Stimulated activated CD4-positive, alpha-beta T cell treated with anti-CD3 and anti-CD28 coated beads, Interleukin-1b, Interleukin-23, amount 100 ng/mL, for 24 hours (primary cell): ENCODE data around the gene ADAMTS2.

Experiments
- DNase-seq, 4 experiments: peaks; one replicate each; pipeline ENCODE4 v3.0.0-alpha.2; 2020; ENCODE audit warnings: low read depth in 4 of 4, low spot score in 1 of 4

The ADAMTS2 gene

DNA sequence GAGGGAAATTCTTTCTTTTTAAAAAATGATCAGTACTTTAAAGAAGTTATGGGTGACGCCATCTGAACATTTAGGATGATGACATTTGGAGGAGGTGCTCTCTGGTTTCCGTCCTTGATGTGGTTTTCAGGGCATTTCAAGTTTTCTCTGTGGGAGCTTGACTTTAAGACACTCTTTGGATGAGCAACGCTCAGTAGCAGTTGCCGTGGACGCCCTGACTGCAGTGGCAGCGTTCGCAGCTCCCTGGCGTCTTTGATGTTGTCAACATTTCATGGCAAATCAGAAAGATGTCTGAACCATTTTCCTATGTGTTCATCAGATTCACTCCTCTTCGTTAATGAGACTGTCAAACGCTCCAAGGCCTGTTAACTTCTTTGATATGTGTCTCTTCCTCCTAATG, 199.0 kb downstream of the ADAMTS2 start:
- DNase-seq: peak in 3 of 4 experiments; percentile 16 to 33 (median 17)

DNA sequence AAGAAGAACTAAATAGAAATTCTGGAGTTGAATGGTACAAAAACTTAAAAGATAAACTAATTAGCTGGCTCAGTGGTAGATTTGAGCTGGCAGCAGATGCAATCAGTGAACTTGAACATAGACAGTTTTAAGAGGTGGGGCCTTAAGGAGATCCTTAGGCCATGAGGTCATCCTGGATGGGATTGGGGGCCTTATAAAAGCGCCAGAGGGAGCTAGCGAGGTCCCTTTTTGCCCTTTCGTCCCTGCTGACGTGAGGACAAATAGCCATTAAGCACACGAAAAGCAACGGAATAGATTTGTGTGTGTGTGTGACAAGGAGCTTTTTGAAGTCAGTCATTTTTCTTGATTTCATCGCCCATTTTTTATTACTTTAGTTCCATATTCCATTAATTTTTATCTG, 201.8 kb downstream of the ADAMTS2 start:
- DNase-seq: no peak

DNA sequence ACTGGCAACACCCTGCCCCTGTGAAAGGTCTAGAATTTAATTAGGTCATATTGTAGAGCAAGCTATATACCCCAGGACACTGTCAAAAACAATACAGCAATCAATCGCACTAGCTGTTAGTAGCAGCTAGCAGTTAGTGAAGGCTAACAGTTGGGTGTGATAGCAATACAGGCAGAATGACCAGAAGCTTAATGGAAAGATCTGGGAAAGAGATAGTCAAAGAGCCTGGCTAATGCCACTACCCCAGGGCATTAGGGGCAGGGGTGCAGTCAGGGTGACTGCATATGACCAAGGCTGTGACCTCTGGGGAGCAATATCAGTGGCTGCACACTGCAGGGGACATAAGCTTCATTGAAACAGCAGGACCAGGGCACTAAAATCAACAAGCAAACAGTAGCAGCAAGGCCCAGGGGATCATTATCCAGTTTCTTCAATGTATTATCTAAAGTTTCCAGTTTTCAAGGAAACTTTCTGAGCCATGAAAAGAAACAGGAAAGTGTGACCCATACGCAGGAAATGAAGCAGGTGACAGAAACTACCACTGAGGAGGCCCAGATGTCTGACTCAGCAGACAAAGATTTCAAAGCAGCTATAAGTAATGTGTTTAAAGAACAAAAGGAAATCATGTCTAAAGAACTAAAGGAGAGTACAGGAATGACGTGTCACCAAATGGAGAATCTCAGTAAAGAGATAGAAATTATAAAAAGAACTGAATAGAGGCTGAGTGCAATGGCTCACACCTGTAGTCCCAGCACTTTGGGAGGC, 202.6 kb downstream of the ADAMTS2 start:
- peak in 1 of 4 experiments; percentile 21 for DNase-seq

DNA sequence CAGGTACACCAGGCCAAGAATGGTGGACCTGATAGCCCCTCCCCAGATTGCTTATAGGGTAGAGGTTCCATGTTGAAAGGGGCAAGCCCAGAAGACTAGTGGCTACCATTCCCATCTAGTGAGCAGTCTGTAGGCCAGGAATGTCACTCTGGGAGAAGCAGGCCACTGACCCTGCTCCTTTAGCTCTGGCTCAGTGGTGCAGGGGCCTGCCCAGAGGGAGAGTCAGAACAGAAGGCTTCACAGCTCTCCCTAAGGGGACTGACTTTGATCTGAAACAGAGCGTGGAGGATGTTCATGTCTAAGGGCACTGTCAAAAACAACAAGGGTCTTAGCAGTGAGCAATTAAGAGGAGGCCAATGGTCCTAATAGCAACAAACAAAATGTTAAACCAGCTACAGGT, 203.4 kb downstream of the ADAMTS2 start:
- DNase-seq: no peak

DNA sequence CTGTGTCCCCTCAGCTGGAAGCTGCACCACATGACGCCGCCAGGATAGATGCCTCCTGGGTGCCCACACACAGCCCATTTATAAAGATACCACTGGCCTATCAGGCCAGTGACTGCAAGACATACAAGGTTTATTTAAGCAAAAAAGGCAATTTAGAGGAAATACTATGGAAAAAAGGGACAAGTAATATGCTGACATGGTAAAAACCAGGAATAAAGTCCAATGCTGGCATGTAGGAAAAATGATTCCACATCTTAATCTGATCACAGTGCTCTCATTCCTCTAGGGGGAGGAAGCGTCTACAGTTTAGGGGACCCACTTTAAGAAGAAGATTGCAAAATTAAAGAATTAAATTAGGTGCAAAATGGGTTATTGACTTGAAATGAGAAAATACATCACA, 205.0 kb downstream of the ADAMTS2 start:
- no peak for DNase-seq

DNA sequence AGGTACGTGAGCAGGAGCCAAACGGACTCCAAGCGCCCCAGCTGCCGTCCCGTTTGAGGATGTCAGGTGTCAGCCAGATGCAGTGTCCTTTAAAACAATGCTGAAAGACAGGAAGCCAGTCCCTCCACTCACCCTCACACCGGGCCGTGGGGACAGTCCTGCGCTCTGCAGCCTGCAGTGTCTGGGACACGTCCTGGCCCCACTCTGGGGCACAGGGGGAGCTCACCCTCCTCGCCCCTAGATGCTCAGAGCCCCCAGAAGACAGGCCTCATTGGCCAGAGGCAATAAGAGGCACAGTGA, 205.4 kb downstream of the ADAMTS2 start:
- DNase-seq: no peak

DNA sequence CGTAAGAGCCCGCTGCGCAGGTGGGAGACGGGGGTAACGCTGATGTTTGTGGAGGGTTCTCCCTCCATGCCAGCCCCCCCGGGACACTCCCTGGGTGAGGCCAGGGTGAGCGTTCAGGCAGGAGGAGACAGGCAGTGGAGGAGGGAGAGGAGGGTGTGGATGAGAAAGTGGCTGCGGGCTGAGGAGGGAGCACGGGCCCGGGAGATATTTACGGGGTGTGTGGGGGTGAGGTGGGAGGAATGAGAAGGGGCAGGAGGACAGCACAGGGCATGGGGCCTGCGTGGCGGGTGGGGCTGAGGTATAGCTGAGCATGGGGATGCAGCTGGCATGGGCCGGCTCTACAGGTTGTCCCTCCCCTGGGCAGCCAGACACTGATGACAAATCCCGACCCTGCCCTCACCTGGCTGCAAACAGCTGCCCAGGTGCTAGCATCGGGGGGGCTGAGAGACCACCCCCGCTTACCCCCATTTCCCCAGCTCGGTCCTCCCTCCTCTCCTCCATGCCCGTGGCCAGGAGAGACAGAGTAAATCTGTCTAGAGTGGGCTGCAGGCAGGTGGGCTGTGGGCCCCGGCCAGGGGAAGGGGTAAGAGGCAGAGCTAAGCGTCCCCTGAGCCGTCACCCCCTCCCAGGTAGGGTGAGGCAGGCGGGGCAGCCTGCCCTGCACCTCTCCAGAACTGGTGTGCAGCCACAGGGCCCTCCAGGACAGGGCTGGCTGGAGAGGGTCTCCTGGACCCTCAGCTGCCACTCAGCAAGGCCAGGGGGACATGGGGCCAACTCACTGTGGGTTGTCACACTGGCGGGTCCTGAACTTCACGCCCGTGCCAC, 205.9 kb downstream of the ADAMTS2 start:
- no peak for DNase-seq

DNA sequence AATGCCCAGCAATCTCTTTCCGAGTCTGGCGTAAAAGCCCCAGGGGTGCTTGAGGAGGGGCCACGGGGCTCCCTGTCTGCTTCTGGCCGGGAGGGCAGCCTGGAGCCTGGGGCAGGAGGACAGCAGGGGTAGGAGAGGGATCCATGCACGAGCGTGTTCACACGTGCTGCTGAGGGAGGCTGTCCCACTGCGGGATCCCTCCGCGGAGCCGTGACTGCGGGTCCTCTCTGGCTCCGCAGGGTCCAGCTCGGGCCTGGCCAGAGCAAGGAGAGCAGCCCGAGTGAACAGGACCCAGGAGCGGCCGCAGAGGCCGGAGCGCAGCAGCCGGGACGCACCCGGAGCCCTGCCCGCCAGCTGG, 206.7 kb downstream of the ADAMTS2 start:
- no peak for DNase-seq

DNA sequence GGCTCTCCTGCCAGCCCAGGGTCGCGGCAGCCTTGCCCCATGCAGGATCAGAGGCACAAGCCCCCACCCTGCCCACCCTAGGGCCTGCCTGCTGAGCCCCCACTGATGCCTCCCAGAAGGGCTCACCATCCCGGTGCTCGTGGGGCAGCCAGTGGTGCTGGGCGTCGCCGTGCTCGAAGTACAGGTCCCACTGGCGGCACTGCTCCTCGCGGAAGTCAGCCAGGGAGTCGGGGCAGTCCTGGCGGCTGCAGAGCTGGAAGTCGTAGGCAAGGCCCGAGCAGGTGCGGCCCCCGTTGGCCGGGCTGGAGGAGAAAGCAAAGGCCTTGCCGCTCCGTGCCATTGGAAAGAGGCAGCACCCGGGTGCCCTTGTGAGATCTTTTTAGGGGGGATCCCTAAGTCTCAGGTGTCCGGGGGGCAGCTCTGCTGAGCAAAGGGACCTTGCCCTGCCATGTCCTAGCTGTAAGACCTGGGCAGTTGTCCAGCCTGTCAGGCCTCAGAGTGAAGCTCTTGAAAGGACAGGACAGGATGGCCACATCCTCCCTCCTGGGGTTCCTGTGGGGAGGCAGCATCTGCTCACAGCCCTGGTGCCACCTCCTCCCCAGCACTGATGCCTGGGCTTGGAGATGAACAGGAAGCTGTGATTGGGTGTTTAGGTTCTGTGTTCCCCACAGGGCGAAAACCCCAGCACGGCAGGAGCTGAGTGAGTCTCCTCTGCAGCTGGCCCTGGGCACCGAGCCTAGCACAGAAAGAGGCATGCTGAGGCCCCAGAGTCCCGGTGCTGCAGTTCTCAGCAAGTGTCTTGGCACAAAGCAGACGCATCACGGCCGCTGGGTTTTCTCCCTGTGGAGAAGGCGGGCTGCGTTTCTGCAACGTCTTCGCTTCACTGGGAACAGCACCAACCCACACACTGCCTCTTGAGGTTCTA, 207.4 kb downstream of the ADAMTS2 start:
- no peak for DNase-seq

DNA sequence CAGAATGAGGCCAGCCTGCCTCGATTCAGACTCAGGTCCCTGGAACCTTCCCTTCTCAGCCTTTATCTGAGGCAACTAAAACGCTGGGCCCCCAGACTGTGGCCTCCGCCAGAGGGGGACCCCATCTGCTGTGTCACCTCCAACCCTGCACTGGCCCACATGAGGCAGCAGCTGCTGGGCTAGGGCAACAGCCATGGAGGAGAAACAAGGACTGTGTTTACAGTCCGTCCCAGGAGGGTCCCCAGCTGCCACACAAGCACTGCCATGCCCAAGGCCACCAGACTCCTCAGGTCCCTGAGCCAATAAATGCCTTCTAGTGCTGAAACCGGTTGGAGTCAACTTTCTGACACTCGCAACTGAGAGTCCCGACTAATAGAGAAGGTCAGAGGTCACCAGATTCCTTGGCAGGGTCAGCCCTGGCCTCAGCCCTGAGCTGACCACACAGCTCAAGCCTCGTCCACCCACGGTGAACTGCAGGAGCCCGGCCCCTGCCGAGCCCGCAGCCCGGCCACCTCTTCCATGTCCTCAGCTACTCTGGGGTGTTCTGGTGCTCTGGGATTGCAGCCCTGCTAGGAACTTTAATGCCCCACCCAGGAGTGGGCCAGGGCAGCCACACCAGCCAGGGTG, 208.1 kb downstream of the ADAMTS2 start:
- DNase-seq: no peak

DNA sequence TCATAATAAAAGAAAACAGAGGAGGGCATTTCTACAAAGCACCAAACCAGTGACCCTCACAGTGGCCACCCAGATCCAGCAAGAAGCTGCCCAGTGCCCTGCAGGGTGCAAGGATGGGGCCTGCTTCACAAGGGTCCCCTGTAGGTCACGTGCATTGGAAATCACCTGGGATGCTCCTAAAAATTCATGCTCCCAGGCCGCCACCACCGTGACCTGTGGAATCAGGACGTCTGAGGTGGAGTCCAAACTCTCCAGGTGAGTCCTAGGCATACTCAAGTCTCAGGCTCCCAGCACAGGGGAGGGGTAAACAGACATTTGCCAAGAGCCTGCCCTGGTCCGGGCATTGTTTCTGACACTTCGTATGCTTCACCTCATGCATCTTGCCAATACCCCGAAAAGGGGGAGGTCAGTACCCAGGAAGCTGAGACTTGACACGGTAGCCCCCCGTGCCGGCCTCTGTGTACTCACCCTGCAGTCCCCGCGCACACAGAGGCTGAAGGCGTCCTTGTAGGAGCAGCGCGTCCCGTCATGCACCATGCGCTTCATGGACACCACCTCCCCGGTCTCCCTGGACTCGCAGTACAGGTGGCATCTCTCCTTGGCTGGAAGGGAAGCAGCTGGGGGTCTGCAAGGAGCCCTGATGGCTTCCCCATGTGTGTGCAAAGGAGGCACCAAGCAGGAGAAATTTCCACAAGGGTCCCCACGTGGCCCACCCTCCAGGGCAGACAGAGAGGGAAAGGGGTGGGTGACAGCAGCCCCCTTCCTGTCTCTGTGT, 209.6 kb downstream of the ADAMTS2 start:
- DNase-seq: no peak

DNA sequence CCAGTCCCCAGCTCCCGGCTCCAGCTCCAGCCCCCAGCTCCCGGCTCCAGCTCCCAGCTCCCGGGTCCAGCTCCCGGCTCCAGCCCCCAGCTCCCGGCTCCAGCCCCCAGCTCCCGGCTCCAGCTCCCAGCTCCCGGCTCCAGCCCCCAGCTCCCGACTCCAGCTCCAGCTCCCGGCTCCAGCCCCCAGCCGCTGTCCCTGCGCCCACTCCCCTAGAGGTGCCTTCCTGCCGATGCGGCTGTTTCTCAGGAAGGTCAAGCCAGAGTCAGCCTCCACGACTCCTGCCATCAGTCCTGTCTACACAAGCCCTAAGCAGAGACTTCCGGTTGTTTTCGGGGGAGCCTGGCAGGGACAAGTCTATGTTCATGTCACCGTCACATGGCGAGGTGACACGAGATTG, 210.3 kb downstream of the ADAMTS2 start:
- no peak for DNase-seq

DNA sequence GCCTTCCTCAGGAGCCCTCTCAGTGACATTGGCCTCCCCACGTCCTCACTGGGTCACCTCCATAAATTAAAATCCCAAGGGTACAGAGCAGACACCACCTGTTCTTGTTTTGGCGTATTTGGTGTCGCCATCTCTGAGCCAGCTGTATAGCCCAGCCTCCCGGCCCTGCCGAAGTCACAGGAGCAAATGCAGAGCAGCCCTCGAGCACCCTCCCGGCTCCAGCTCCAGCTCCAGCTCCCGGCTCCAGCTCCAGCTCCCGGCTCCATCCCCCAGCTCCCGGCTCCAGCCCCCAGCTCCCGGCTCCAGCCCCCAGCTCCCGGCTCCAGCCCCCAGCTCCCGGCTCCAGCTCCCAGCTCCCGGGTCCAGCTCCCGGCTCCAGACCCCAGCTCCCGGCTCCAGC, 210.8 kb downstream of the ADAMTS2 start:
- DNase-seq: no peak

DNA sequence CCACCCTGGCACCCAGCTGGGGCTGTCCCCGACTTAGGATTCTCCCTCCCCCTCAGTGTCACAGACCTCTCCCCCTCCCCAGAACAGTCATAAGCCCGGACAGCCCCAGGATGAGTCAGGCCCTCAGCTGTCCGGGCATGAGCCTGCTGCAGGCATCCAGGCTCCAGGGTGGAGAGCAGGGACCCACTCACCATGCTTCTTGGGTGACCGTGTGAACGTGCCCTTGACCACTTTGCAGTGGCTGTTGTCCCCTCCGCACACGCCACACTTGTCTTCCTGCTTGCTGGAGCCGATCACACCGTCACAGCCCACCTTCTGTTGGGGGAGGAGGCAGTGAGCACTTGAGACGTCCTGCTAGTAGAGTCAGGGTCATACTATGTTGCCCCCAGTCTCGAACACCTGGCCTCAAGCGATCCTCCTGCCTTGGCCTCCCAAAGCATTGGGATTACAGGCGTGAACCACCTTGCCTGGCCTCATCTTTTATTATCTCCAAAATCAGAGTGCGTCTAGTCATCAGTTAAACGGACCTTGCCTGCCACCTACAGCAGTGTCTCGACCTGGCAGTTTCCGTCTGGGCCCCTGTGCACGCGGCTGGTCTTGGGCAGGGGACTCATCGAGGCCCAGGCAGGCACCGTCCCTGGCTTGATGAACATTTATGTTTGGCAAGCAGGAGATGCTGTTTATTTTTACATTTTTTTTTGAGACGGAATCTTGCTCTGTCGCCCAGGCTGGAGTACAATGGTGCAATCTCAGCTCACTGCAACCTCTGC, 212.5 kb downstream of the ADAMTS2 start:
- no peak for DNase-seq

DNA sequence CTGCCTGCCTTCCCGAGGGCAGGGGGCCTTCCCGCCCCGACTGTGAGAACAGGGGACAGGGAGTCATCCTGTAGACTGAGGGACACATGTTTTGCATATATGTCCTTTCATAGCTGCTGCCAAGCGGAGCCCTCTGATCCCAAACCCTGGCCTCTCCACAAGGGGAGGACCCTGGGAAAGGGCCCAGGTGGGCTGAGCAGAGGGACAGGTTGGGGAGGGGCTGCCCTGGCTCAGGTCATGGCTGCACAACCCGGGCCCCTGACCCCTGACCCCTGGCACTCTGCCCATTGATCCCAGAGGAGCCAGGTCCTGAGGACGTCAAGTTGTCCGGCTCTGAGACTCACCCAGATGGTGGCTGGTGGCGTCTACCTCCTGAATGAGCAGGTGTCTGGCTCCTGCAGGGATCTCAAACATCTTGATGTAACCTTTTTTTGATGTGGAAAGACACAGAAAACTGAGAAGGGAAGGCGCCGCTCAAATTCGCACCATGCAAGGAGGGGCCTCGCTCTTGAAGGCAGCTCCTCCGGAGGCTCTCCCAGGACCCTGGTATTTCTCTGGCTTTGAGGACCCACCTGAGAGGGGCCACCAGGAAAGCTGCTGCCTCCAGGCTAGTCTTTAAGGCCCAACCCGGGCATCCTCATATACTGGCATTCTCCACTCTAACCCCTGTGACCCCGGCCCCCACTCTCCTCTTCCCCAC, 213.2 kb downstream of the ADAMTS2 start:
- DNase-seq: no peak

DNA sequence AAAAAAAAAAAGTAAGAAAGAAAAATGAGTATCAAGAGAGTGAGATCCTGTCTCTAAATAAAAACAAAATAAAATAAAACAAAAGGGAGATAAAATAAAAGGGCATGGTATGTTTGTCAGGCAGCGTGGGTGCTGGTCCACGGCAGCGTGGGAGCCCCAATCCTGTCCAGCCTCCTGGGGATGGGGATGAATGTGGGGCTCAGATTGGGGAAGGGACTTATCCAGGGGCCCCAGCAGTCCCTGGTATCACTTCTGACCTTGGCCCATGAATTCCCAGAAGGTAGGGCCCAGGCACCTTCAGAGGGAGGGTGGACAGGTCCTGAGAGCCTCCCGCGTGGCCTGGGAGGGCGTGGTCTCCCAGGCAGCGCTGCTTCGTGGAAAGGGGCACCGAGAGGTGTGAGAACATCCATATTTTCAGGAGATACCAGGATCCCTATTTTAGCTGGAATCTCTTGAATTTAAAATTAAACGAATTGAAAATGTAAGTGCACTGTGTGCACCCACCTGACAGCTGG, 213.9 kb downstream of the ADAMTS2 start:
- no peak for DNase-seq

DNA sequence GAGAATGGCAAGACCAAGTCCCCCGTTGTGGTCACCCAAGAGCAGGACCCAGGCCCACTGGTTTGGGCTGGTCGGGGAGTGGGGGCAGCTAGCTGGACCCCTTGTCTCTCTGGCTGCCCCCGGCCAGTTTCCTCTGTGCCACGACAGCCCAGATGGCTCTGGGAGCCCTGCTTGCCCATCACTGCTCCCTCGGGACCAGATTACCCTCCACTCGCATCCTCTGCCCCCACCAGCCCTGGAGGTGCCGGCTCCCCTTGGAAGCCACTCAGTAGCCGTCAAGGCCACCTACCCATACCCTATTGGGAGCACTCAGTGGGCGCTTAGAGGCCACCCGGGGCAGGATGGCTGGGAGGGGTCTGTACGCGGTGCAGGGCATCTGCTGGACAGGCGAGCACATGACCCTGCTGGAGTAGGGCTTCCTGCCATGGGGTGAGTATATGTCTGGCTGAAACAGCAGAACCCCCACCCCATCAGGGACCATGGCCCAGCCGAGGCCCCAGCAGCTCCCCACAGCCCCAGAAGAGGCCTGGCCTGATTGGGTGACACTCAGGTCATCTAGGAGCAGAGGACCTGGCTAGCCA, 215.1 kb downstream of the ADAMTS2 start:
- no peak for DNase-seq

DNA sequence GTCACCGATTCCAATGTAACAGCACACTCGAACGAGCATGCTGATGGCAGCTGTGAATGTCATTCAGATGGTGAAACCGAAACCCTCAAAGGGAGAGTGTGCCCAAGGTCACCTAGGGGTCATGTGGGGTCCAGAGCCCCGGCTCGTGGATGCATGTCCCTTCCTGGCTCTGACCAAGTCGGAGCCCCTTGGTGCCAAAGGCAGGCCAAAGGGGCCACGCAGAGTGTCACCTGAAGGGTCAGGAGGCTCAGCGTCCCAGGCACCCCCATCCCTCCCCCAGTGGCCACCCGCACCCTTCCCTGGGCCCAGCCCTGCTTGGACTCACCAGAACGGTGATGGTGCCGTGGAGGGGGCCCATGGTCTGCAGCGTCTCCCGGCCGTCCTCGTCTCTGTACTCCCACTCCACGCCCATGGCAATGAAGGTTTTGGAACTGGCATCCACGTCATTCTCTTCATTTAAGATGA, 215.6 kb downstream of the ADAMTS2 start:
- DNase-seq: no peak
